ENCODE results near the gene CLIP1.

DNA sequence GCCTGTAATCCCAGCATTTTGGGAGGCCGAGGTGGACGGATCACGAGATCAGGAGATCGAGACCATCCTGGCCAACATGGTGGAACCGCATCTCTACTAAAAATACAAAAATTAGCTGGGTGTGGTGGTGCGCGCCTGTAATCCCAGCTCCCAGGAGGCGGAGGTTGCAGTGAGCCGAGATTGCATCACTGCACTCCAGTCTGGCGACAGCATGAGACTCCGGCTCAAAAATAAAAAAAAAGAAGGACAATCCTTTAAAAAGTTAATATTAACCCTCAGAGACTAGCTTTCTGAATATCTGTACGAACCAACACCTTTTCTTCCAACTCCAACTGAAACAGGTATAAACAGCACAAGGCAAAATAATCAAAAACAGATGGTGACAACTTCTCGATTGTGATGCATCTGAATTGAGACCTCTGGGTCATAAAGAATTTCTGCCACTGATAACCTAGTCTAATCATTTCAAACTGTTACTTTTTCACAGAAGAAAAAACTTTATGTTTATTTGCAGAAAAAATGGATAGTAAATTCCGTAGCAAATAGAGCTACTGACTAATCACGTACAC lies 27.8 kb downstream of the CLIP1 start:
- TF ChIP-seq, protein P1, sequence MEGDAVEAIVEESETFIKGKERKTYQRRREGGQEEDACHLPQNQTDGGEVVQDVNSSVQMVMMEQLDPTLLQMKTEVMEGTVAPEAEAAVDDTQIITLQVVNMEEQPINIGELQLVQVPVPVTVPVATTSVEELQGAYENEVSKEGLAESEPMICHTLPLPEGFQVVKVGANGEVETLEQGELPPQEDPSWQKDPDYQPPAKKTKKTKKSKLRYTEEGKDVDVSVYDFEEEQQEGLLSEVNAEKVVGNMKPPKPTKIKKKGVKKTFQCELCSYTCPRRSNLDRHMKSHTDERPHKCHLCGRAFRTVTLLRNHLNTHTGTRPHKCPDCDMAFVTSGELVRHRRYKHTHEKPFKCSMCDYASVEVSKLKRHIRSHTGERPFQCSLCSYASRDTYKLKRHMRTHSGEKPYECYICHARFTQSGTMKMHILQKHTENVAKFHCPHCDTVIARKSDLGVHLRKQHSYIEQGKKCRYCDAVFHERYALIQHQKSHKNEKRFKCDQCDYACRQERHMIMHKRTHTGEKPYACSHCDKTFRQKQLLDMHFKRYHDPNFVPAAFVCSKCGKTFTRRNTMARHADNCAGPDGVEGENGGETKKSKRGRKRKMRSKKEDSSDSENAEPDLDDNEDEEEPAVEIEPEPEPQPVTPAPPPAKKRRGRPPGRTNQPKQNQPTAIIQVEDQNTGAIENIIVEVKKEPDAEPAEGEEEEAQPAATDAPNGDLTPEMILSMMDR (IDR thresholded peaks at IDR 0.05; ENCODE audit: low read depth, low read length), result no peak
- TF ChIP-seq POLR2A (IDR thresholded peaks at IDR 0.05; ENCODE audit: extremely low read depth, insufficient read length), result no peak
